Renal pelvis (tissue), 12 donors: ENCODE results near the gene SMCP. TPM values are rescaled to one million over a fixed set of nuclear protein-coding genes. Genes with fewer than 3 reads are reported as not detected.

ENCODE experiments used
- DNase-seq: peaks from one replicate; pipeline ENCODE4 v3.0.0-alpha.2; 2013
- long read RNA-seq, 16 experiments: transcript quantifications; one replicate each; lab custom pipeline, GENCODE V29; 2026
- polyA plus RNA-seq, 3 donors: library from polyadenylated mRNA; unstranded; fragments of 120-200 nt; gene quantifications; one replicate each; pipeline ENCODE4 v1.2.1, GENCODE V29; 2013; ENCODE audit not compliant: insufficient read length in 3 of 3

The SMCP gene
- not detected for polyA plus RNA-seq
- long read RNA-seq, donor 1, result 0 reads
- long read RNA-seq, donor 2, result 0 reads
- long read RNA-seq, donor 3, result 0 reads
- long read RNA-seq, donor 4, result 0 reads
- long read RNA-seq, donor 5, result 0 reads
- long read RNA-seq, donor 6, result 0 reads
- long read RNA-seq, donor 7, result 0 reads
- long read RNA-seq, donor 8, result 0 reads
- long read RNA-seq, donor 9, result 0 reads
- long read RNA-seq, donor 10, result 0 reads
- long read RNA-seq, donor 11, result 0 reads
- long read RNA-seq, donor 12, result 0 reads
- long read RNA-seq, donor 13, result 0 reads
- long read RNA-seq, donor 14, result 0 reads
- long read RNA-seq, donor 15, result 0 reads
- long read RNA-seq, donor 16, result 0 reads

DNA sequence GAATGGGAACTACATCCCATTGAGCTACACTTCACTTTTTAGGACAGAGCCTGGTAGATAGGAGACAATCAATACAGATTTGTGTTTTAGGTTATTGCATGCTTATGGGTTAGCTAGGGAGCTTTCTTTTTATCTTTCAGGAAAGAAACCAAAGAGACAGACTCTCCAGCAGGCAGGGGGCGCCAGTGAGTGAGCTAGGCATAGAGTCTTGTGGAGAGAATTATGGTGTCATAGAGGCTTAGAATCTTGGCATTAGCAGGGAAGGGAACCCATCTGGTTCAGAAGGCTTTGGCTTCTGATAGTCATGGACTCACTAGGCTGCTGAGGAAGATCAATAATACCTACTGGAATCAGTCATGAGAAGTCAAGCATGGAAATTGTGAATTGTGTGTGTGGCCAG is at the start of gene SMCP:
SMCP (plus strand) TSS at position 281 of the 400 bp plus-strand sequence. CDS start 6,101 bp downstream, outside the sequence.
- no peak for DNase-seq

DNA sequence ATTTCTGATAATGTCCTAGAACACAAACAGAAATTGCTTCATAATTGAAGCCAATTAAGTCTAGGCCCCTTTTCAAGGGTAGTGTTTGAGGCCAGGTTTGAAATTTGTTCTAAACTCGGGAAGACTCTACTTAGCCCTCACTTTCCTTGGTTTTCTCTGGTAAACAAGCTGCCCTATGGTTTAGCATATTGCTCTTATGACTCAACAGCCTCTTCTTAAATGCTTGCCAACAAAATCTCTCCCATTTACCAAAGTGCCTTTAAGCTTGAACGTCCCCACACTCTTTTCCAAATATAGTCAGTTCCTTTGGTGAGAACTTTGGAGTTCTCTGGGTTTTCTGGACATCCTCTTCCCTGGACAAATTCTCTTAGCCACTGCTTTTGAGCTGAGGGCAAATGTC is 41.3 kb upstream of the SMCP start:
- no peak for DNase-seq

- no peak for DNase-seq
Observed at GRCh38 chr1:152842556-152842955, 35.6 kb upstream of the SMCP start, which contains the start of gene LCE6A. Gene LCE6A (plus strand): TSS chr1:152842856. CDS start chr1:152843521, 665 bp downstream.

GRCh38 chr1:152855661-152856060 is 22.5 kb upstream of the SMCP start:
- DNase-seq, result no peak

GRCh38 chr1:152858062-152858461 is 20.1 kb upstream of the SMCP start:
- no peak for DNase-seq

DNA sequence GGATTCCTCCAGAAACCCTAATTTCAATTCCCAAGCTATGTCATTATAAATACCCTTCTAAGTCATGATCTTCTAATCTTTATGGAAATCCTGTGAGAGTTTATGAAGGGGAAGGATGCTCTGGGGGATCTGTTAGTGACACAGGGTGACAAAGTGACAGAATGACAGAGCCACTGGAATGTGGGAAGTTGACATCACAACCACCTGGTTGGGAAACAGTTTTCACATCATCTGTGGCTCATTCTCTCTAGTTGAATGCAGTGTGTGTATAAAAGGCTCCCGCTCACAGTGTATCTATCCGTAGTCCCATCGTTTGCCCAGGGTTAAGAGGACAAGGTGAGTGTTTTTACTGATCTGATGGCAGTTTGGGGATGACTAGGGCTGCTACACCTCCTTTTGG is 18.4 kb upstream of the SMCP start, which contains the start of gene LCE7A:
LCE7A (plus strand) TSS at position 301 of the 400 bp plus-strand sequence. CDS start 702 bp downstream, outside the sequence.
- DNase-seq, result no peak

GRCh38 chr1:152860129-152860528 is 18.0 kb upstream of the SMCP start:
- no peak for DNase-seq

GRCh38 chr1:152861374-152861773 is 16.7 kb upstream of the SMCP start:
- DNase-seq, result no peak

GRCh38 chr1:152864443-152864842 is 13.7 kb upstream of the SMCP start:
- no peak for DNase-seq

DNA sequence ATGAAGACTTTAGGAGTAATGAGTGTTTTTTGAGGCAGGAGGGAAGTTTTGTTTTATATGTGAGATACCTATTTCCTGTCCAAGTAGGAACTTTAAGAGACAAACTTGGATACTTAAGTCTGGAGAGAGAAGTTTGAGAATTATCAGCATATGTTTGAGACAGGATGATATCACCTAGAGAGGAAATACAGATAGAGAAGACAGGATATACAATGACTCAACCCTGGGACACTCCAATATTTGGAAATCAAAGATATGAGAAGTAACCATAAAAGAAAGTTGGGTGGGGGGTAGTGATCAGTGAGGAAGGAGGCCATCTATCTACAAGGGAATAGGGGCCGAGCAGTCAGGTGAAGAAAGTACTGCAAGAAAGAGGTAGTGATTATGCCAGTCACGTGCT is 11.8 kb upstream of the SMCP start:
- DNase-seq, result no peak

DNA sequence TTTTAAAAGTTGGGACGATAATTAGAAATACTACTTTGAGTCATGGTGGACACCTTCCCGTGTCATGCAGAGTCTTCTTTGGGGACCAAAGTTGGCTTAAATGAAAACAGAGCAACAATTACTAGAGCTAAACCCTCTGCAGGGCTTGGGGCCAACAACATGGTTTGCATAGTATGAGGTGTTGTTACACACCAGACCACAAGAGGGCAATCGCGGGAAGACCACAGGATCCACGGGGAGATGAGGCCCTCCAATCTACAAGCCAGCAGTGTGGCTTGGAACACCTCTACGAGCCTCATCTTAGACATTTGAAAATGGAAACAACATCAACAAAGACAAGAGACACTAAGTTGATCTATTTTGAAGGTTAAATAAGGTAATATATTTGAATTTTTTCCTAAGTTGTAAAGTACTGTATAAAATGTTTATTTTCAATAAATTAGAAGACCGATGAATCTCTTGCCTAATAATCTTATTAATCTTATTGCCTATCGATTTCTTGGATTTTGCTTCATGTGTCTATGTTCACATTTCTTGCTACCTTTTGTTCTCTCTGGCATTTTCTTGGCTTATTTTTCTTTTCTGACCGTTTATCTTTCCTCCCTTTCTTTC is 8.2 kb upstream of the SMCP start:
- DNase-seq, result peak; percentile 55

- DNase-seq, result peak; percentile 4
Observed at GRCh38 chr1:152870831-152871730, 7.0 kb upstream of the SMCP start.

- no peak for DNase-seq
Observed at GRCh38 chr1:152871731-152872126, 6.4 kb upstream of the SMCP start.

- no peak for DNase-seq
Observed at GRCh38 chr1:152873495-152873894, 4.6 kb upstream of the SMCP start.

DNA sequence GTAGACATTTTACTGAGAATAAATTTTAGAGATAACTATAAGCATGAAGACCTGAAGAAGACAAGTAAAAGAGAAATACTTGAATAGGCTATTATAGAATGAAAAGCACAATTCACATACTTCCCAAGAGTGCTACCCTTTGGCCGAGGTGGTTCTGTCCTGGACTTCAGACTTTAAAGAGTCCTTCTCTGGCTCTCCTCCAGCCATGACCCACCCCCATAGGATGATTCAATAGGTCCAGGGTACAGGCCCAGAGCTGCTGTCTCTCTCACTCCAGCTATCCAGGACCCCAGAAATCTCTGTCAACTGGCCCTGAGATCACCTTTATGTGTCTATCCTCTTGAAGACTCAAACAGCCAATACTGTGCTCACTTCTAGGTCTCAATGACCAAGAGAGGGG is 1.3 kb upstream of the SMCP start:
- no peak for DNase-seq

GRCh38 chr1:152879559-152880198 is 1.6 kb downstream of the SMCP start:
- DNase-seq, result no peak

- DNase-seq, result no peak
Observed at GRCh38 chr1:152880316-152880715, 2.2 kb downstream of the SMCP start.

DNA sequence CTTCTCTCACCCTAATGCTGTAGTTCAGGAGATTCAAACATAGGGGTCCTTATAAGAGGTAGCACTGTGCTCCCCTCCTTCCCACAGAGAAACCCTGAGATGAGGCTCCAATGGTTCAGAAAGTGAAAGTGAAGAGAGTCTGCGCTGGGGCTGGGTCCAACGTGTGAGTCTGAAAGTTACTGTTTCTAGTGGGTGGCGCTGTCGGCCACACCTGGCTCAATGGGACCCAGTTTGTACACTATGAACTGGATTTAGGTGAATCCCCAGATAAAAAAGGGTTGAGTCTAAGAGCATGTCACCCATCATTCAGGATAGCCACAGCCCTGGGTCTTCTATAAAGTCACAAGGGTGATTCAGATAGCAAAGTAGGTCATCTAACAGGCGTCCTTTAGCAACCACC is 2.8 kb downstream of the SMCP start:
- no peak for DNase-seq

GRCh38 chr1:152884085-152884484 is 6.0 kb downstream of the SMCP start:
- no peak for DNase-seq

- DNase-seq, result no peak
Observed at GRCh38 chr1:152884506-152884905, 6.4 kb downstream of the SMCP start.

GRCh38 chr1:152884966-152885624 is 7.0 kb downstream of the SMCP start:
- no peak for DNase-seq
